ENCODE results near the gene ZNF684.
"Not testable (repeated sequence)": the region's sequence is repeated elsewhere in the genome, so short reads cannot be mapped to it uniquely, and the experiment has no call there.

ZNF684 gene

GRCh38 chr1:40531381-40532061 is at the start of gene ZNF684:
ZNF684 (plus strand) TSS chr1:40531637; CDS start chr1:40533167, 1,530 bp downstream.
- peak; percentile 81 to 87 for DNase-seq

- no peak for DNase-seq
Observed at GRCh38 chr1:40495315-40495903, 36.0 kb upstream of the ZNF684 start.

GRCh38 chr1:40502651-40503050 is 28.8 kb upstream of the ZNF684 start:
- DNase-seq, result not testable (repeated sequence)

GRCh38 chr1:40507973-40508372 is 23.5 kb upstream of the ZNF684 start:
- DNase-seq, result no peak

GRCh38 chr1:40508375-40509341 is 22.8 kb upstream of the ZNF684 start, which contains the start of gene EXO5:
EXO5 (plus strand) TSS chr1:40508767; CDS start chr1:40514545, 5,778 bp downstream.
- DNase-seq, result peak; percentile 87 to 90

GRCh38 chr1:40519517-40519916 is 11.9 kb upstream of the ZNF684 start:
- no peak for DNase-seq

- no peak for DNase-seq
Observed at GRCh38 chr1:40530735-40531380, 579 bp upstream of the ZNF684 start.

GRCh38 chr1:40532062-40532389 is 589 bp downstream of the ZNF684 start:
- no peak for DNase-seq

GRCh38 chr1:40532844-40533424 is 1.5 kb downstream of the ZNF684 start:
- DNase-seq, result peak; percentile 4 to 26

- DNase-seq, result no peak
Observed at GRCh38 chr1:40534589-40534988, 3.2 kb downstream of the ZNF684 start.

- DNase-seq, result no peak
Observed at GRCh38 chr1:40535732-40536131, 4.3 kb downstream of the ZNF684 start.

- DNase-seq, result no peak
Observed at GRCh38 chr1:40539338-40539737, 7.9 kb downstream of the ZNF684 start.

- no peak for DNase-seq
Observed at GRCh38 chr1:40546957-40547356, 15.5 kb downstream of the ZNF684 start.

GRCh38 chr1:40553017-40553416 is 21.6 kb downstream of the ZNF684 start:
- no peak for DNase-seq

- DNase-seq, result not testable (repeated sequence)
Observed at GRCh38 chr1:40554807-40555206, 23.4 kb downstream of the ZNF684 start.

- no peak for DNase-seq
Observed at GRCh38 chr1:40556121-40556520, 24.7 kb downstream of the ZNF684 start.

GRCh38 chr1:40558241-40558640 is 26.8 kb downstream of the ZNF684 start:
- not testable (repeated sequence) for DNase-seq

GRCh38 chr1:40562185-40562584 is 30.7 kb downstream of the ZNF684 start:
- no peak for DNase-seq

GRCh38 chr1:40563266-40563665 is 31.8 kb downstream of the ZNF684 start:
- DNase-seq, result no peak

GRCh38 chr1:40564506-40564905 is 33.1 kb downstream of the ZNF684 start:
- no peak for DNase-seq

- no peak for DNase-seq
Observed at GRCh38 chr1:40564913-40565312, 33.5 kb downstream of the ZNF684 start.

- no peak for DNase-seq
Observed at GRCh38 chr1:40567825-40568224, 36.4 kb downstream of the ZNF684 start.

- DNase-seq, result not testable (repeated sequence)
Observed at GRCh38 chr1:40574805-40575204, 43.4 kb downstream of the ZNF684 start.

Measured in activated CD4-positive, alpha-beta T cell treated with anti-CD3 and anti-CD28 coated beads, Interleukin-2, amount 50 U/mL, for 48 hours (primary cell).